NCI-H1436 treated with DMSO at 0.1 percent for 48 hours (cell line): Measurements from ENCODE around the gene C1GALT1.
"Not testable (repeated sequence)": the region's sequence is repeated elsewhere in the genome, so short reads cannot be mapped to it uniquely, and the experiment has no call there.

Experiments
- DNase-seq: peaks from one replicate; lab custom pipeline; 2025; lab: John Stamatoyannopoulos, UW

The C1GALT1 gene

DNA sequence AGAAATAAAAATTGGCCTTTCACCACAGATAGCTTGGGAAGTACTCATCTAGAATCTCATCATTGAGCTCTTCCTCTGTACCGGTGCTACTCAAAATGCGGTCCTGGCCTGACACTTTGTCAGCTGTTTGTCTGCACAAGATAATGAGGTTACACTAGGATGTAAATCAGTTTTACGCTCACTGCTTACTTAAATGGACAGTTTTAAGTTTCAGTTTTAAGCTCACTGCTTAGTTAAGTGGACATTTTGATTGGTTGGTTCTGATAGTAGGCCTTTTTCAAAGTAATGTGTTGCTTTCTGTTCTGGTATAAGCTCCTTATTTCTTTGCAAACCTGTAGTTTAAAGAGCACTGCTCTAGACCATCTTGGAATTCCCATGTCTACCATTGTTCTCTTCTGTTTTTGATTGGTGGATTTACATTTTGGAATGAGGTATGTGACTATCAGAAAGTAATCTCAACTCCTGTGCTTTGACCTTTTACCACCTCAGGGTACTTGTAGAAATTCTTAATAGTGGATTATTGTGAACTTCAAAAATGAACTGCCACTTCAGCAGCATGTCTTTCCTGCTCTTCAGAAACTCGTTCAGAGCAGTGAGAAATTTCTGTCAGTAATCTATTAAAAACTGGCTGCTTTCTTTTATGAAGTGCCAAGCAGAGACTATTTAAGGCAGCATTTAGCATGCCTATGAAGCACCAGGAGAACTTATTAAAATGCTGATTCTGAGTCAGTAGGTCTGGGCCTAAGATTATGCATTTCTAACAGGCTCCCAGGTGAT, 55.0 kb downstream of the C1GALT1 start:
- no peak for DNase-seq

DNA sequence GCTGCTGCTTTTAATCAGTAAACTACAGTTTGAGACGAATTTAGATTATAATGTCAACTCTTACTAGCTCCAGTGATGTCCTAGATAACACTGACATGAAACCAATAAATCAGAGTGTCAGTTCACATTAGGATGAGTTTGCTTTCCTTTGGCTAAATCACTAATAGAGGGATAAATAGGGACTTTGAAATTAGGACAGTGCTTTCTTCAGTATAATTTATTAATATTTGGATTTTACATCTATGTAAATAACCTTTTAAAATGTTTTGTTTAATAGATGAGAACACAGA, 55.6 kb downstream of the C1GALT1 start:
- no peak for DNase-seq

DNA sequence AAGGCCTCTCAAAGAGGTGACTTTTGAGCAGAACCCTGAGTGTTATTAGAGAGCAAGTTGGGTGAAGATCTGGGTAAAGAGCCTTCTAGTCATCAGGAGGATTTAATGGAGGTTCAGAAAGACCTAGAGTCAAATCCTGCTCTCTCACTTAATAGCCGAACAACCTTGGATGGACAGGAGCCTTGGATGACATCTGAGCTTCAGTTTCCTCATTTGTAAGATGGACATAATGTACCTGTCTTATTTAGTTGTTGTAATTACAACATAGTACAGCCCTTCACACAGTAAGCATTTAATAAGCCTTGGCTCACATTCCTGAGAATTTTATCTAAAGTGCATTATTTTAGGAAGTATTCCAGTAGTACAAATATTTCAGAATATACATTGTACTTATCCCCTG, 57.0 kb downstream of the C1GALT1 start:
- DNase-seq: no peak

DNA sequence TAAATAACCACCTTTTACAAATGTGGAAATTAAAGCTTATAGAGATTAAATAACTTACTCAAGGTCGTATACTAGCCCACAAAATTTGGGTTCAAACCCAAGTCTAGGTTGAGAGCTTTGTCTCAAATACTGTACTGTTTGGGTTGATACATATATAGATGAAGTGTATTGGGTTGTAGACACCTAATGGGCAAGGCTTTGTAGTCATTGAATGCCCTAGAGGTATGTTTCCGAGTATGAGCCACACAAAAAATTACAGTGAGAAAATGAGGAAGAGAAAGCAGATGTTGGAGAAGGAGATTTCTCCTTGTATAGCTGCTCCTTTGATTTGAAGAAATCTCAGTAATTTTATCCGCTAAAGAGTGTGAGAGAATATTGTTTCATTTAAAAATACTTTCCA, 60.6 kb downstream of the C1GALT1 start:
- no peak for DNase-seq

DNA sequence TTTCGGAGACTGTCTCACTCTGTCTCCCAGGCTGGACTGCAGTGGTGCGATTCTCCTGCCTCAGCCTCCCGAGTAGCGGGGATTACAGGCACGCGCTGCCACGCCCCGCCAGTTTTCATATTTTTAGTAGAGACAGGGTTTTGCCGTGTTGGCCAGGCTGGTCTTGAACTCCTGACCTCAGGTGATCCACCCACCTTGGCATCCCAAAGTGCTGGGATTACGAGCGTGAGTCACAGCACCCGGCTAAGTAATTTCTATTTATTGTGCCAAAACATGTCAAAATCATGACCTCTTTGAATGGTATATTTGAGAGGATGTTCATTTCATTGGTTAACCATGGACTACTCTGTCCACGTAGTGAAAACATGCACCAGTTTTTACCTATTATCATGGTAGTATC, 62.9 kb downstream of the C1GALT1 start:
- DNase-seq: not testable (repeated sequence)

DNA sequence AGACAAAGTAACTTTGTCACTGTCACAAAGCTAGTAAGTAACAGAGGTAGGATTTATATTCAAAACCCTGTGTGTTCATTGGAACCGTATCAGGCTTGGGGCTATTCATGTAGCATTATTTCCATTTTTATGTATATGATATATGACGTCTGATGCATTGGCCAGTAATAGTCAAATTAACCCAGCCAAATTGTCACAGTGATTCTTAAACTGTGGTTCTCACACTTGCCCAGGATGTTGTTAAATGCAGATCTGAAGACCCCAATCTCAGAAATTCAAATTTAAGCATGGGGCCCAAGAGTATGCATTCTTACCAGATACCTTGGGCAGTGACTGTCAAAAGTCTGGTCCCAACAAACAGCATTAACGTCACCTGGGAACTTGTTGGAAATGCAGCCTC, 63.9 kb downstream of the C1GALT1 start:
- DNase-seq: no peak

DNA sequence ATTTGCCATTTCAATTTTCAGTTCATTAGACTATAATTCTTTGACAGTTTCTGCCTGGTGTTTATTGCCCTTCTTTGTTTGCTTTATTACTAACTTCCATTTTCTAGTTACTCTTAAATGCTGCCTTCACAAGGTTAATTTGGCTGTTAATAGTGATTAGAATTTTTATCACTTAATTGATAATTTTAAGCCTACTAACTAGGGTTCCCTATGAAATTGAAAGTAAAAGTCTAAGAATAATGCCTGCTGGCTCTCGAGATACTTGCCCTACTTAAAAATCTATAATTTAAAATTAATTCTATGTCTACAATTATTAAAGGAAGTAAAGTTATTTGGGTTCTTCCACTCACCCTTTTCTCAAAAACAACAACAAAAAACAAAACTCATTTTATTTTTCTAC, 65.3 kb downstream of the C1GALT1 start:
- no peak for DNase-seq

DNA sequence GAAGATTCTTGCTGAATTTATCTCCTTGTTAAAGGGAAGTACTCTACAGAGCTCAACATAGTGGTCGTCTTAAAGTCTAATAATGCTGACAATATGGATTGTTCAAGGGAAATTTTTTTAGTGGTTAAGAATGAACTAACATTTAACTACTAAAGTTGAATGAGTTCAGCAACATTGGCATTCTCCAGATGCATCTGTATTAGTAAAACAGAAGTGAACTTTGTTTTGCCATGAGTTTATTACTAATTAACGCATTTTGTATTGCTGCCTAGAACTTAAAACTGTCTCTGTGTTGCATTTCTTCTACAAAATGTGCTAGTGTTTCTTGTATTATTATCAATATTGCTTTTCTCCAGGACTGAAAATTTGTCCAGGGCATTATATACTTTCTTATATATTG, 67.5 kb downstream of the C1GALT1 start:
- DNase-seq: no peak

DNA sequence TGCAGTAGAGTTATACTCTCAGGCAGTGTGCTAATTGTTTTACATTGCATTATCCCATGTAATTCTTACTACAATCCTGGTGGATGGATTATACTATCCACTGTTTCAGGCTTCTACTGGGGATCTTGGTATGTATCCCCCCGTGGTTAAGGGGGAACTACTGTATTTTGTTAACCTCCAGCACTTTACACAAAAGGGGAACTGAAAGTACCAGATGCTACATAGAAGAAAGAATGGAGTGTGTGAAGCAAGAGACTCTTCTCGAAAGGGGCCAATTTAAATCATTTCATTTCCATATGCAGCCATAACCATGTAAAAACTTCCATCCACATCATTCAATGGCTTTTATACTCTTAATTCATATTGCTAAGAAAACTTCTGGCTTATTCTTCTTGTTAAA, 69.4 kb downstream of the C1GALT1 start:
- no peak for DNase-seq

DNA sequence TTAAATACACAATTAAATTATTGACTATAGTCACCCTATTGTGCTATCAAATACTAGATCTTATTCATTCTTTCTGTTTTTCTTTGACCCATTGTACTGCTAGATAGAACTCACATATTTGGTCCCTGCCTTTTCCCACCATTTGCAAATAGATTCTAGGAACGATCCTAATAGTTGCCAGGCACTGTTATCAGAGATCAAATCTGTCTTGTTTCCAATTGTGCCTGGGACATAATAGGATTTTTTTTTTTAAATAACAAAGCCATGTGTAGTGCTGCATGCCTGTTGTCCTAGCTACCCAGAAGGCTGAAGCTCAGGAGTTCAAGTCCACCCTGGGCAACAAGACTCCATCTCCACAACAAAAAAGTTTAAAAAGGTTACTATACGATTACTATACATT, 72.0 kb downstream of the C1GALT1 start:
- DNase-seq: no peak

DNA sequence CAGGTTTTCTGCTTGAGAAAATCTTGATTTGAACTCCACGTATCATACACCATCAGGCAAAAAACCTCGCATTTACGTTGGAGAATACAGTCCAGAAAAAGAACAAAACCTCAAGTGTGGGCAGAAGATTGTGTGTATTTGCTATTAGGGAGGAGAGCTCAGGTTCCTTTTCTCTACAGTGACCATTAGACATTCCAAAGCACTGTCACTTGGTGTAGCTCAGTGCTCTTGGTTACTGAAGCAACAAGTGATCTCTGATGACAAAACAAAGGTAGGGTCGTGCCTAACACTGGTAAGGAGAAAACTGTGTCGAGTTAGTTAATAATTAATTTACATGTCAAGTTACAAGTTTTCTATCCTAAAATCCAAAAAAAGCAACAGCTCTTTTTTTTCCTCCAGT, 72.6 kb downstream of the C1GALT1 start:
- DNase-seq: no peak

DNA sequence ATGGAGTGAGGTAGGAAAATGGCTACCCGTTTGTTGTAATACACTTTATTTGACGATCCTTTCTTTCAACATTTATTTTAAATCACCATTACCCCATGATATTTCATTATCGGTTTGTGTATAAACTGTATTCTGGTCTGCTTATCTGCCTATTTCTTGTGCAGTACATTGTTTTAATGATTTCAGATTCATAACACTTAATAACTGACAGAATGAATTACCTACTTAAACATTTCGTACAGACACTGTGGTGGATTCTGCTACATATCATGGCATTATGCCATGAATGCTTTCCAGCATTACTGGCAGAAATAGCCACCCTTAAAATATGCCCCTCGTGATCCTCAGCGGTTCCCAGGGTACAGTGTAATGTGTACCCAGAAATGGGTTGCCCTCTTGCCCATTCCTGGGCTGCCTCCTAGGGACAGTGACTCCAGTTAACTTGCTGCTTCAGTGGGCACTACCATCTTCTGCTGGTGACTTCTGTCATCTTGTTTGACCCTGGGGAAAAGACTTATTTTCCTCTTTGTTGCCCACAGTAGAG, 74.5 kb downstream of the C1GALT1 start:
- no peak for DNase-seq

DNA sequence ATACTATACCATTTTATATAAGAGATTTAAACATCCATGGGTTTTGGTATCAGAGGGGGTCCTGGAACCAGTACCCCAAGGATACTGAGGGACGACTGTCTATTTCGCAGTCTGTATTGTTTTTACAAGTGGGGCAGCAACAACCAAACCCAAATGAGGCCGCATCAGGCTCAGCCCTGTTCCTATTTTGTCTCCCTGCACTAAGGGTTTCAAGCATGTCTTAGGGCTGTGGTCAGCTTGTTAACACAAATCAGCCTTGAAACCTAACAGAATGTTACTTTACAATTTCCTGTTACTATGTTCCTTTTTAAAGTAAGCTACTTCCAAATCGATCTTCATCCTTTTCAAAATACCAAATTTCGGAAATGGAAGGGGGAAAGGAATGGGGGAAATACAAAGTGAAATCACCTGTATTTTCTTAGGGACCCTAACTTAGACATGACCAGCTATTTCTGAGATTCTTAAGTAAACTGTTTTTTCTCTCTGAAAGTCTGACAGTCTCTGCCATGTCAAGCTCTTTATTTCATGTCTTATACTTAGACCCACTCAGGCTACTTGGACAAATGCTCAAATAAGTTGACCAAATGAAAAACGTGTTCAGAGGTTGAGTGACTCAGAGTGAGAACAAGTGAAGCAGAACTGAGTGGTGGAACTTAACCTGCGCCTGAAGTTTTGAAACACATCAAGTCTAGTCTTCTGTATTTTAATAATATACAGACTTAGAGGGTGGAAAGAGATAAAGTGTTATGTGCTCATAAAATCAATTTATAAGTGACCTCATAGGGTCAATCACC, 75.8 kb downstream of the C1GALT1 start:
- no peak for DNase-seq

DNA sequence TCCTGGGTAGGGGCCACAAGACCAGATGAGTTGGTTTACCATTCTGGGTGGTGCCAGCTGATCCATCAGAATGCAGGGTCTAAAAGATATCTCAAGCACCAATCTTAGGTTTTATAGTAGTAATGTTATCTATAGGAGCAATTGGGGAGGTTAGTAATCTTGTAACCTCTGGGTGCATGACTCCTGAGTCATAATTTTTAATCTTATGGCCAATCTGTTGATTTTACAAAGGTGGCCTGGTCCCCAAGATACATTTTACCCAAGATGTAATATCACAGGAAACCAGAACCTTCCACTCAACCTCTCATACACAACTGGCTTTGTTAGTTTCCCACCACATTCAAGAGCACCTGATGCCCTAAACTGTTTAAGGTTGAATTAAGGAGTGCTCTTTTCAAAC, 79.5 kb downstream of the C1GALT1 start:
- DNase-seq: no peak

DNA sequence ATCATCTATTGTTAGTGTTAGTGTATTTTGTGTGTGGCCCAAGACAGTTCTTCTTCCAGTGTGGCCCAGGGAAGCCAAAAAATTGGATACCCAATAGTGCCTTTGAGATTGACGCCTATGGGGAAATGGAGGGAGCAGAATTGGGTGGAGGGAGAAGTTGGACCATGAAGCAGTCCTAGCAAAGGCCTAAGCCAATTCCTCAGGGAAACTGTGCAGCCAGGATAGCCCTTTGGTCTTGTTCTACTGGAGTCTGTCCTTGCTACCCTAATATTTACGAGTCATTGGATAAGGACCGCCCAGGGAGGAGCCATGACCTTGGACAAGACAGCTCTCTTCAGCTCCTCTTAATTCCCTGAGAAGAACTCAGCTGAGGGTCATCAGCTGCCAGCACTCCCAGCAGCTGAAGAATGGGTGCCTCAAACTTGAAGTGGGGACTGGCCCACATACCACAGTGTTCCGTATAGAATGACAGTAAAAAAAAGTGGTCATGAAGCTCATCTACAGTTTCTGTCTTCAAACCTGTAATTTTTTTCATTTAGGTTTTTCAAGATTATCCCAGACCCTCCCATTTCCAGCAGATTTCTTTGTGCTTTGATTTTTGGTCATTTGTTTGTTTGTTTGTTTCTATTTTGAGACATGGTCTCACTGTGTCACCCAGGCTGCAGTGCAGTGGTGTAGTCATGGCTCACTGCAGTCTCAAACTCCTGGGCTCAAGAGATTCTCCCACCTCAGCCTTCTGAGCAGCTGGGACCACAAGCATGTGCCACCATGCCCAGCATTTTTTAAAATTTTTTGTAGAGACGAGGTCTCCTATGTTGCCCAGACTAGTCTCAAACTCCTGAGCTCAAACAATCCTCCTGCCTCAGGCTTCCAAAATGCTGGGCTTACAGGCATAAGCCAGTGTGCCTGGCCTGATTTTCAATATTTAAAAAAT, 81.2 kb downstream of the C1GALT1 start:
- no peak for DNase-seq

DNA sequence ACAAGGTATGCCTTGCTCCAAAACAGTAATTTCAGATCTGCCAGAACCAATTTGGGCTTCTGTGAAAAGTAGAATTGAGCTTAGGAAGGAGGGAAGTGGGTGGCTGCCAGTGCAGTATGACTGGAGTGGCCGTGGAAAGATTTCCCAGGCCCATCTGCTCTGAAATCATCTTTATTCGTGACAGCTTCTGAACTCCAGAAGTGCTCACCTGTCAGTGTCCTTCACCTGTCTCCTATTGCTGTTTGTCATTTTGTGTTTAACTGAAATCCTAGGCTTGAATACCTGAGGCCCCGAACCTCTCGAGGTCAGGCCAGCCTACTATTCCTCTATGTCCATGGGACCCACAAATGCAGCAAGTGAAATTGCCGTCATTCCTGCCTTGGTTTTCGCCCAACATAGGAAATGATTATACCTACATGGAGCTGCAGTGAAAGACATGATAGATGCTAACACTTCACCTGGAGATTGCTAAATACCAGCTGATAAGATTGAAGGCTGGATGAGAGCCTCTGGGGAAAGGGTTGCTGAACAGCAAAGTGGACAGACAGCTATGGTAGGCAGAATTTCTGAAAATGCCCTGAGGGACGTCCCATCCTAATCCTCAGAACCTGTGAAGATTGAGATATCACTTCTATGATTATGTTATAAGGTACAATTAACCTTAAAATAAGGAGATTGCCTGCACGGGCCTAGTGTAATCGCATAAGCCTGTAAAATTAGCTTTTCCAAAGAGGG, 82.1 kb downstream of the C1GALT1 start:
- DNase-seq: no peak

DNA sequence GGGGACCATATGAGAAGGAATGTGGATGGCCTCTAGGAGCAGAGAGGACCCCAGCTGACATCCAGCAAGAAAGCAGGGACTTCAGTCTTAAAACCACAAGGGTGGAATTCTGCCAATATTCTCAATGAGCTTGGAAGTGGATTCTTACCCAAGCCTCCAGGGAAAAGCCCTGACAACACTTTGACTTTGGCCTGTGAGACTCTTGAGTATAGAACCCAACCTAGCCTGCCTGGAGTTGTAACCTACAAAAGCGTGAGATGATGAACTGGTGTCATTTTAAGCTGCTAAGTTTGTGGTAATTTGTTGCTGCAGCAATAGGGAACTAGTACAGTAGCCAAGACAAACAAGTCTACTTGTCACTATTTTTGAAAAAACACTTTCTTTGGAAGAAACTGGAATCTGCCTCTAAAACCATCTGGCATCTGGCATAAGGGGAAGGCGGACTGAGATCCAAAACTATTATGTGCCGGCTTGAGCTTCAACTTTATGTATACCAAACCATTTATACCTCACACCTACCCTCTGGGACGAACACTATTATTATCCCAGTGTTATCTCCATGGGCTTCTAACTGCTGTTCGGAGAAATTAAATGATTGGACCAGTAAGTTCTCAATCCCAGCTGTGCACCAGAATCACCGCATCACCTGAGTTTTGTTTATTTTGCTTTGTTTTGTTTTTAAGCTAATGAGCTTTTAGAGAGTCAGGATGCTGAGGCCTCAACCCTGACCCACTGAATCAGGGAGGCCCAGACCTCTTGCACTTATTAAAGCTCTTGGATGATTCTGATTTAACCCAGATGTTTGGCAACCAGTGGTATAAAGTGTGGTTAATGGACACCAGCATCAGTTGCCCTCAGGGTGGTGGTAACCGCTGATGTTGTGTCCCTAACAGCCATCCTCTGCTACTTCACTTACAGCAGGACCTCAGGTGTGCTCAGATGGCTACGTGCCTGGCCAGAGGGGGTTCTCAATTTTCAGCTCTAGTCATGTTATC, 83.0 kb downstream of the C1GALT1 start:
- DNase-seq: no peak

DNA sequence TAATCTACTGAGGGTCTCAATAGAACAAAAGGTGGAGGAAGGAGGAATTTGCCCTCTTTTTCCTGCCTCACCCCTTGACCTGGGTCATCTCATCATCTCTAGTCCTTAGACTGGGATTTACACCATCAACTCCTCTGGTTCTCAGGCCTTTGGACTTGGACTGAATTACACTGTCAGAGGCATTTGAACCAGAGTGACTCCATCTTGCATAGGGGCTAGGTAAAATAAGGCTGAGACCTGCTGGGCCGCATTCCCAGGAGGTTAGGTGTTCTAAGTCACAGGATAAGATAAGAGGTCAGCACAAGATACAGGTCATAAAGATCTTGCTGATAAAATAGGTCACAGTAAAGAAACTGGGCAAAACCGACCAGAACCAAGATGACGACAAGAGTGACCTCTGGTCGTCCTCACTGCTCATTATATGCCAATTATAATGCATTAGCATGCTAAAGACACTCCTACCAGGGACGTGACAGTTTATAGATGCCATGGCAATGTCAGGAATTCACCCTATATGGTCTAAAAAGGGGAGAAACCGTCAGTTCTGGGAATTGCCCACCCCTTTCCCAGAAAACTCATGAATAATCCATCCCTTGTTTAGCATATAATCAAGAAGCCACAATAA, 84.0 kb downstream of the C1GALT1 start:
- DNase-seq: no peak

DNA sequence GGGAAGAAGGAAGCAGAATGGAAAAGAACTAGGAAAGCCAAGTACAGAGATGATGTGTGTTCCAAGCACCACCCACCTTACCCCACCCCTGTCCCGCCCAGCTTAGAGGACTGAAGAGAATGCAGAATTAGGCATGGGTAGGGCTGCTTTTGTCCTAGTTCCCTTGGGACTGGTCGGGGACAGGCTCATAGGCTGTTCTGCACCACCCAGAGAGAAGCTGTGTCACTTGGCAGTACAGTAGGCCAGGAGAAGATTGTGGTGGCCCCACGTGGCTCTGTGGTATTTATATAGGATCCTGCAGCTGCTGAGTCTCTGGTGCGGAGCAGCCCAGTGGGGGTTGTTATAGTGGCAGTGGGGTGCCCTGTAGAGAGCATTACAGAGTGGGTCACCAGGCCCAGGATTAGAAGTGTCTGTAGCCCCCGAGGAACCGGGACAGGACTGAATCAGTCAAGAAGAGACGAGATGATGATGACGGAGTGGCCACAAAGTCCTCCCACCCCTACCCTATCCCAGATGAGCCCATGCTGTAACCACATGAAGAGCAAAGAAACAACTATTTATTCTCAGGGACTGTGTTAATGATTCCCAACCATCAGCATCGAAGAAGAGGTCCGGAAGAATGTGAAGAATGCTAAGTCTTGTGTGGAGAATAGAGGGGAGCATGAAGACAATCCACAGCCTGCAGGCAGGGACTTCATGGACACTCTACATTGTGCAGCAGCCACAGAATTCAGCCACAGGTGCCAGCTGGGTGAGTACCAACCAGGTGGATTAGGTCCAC, 88.9 kb downstream of the C1GALT1 start:
- no peak for DNase-seq
